HepG2 (cell line): ENCODE data around the gene NT5DC1. TPM values are rescaled to one million over a fixed set of nuclear protein-coding genes. Genes with fewer than 3 reads are reported as not detected.

ENCODE experiments used
- AKAP8 ChIP-seq: sonication (generic); formaldehyde crosslinking; IDR thresholded peaks from 2 replicates; pipeline ENCODE4 v1.5.1; 2020; ENCODE audit warnings: mild to moderate bottlenecking, missing genetic modification reagents
- CBX1 ChIP-seq: IDR thresholded peaks from one replicate; pipeline ENCODE4 v1.6.1; 2016; ENCODE audit warnings: antibody characterized with exemption, low read depth
- CREB1 ChIP-seq, 2 experiments: fragments of 450-650 bp in 1 of 2; IDR thresholded peaks; 2 replicates each; pipeline ENCODE4 v1.6.1; 2016 to 2017; ENCODE audit warnings: control low read depth in 1 of 2, mild to moderate bottlenecking in 1 of 2, missing compliant biosample characterization in 1 of 2, missing genetic modification characterization in 1 of 2
- GABPB1 ChIP-seq: IDR thresholded peaks from 2 replicates; pipeline ENCODE4 v1.6.1; 2016; ENCODE audit warnings: mild to moderate bottlenecking, missing genetic modification reagents, moderate library complexity, missing compliant biosample characterization
- GATA4 ChIP-seq: sonication (generic); IDR thresholded peaks from 2 replicates; pipeline ENCODE4 v1.6.1; 2016; ENCODE audit warnings: antibody characterized with exemption, low read depth, borderline replicate concordance
- HOXA3 ChIP-seq: sonication (generic); formaldehyde crosslinking; IDR thresholded peaks from 2 replicates; pipeline ENCODE4 v1.5.0; 2020; ENCODE audit warnings: missing genetic modification reagents
- KDM5B ChIP-seq: sonication (generic); formaldehyde crosslinking; IDR thresholded peaks from 2 replicates; pipeline ENCODE4 v1.4.0; 2020; ENCODE audit warnings: missing genetic modification reagents, mild to moderate bottlenecking, borderline replicate concordance
- KLF13 ChIP-seq: sonication (generic); formaldehyde crosslinking; IDR thresholded peaks from 2 replicates; pipeline ENCODE4 v1.4.0; 2020; ENCODE audit warnings: mild to moderate bottlenecking, missing genetic modification reagents
- MAFF ChIP-seq: IDR thresholded peaks from 2 replicates; pipeline ENCODE4 v1.6.1; 2011; ENCODE audit warnings: low read depth, low read length, improper control_type of control experiment
- MBNL3 ChIP-seq: fragments of 250-450 bp; sonication (Bioruptor Pico); conservative IDR thresholded peaks from 2 replicates; pipeline ENCODE4 v1.8.0; 2022; ENCODE audit warnings: mild to moderate bottlenecking, inconsistent platforms
- MTF1 ChIP-seq: sonication (generic); formaldehyde crosslinking; IDR thresholded peaks from 2 replicates; pipeline ENCODE4 v1.5.0; 2020; ENCODE audit warnings: missing genetic modification reagents
- MZF1 ChIP-seq: sonication (generic); formaldehyde crosslinking; IDR thresholded peaks from 2 replicates; pipeline ENCODE4 v1.8.1; 2023; ENCODE audit warnings: mild to moderate bottlenecking, missing genetic modification reagents, borderline replicate concordance
- NR2F2 ChIP-seq: IDR thresholded peaks from 2 replicates; pipeline ENCODE4 v1.6.1; 2012; ENCODE audit warnings: low read depth, inconsistent platforms, borderline replicate concordance
- SETDB1 ChIP-seq: sonication (generic); formaldehyde crosslinking; IDR thresholded peaks from 2 replicates; pipeline ENCODE4 v1.5.1; 2020; ENCODE audit warnings: missing genetic modification reagents, mild to moderate bottlenecking, borderline replicate concordance
- SSRP1 ChIP-seq: IDR thresholded peaks from 2 replicates; pipeline ENCODE4 v1.6.1; 2016; ENCODE audit warnings: control low read depth
- TEAD2 ChIP-seq: sonication (generic); formaldehyde crosslinking; IDR thresholded peaks from 2 replicates; pipeline ENCODE4 v1.9.0; 2021; ENCODE audit warnings: missing genetic modification reagents
- TSC22D2 ChIP-seq: sonication (generic); formaldehyde crosslinking; IDR thresholded peaks from 2 replicates; pipeline ENCODE4 v1.5.1; 2020; ENCODE audit warnings: missing genetic modification reagents, mild to moderate bottlenecking, borderline replicate concordance
- WIZ ChIP-seq: sonication (generic); formaldehyde crosslinking; IDR thresholded peaks from 2 replicates; pipeline ENCODE4 v1.5.1; 2020; ENCODE audit warnings: mild to moderate bottlenecking, missing genetic modification reagents
- ZBTB21 ChIP-seq: sonication (generic); formaldehyde crosslinking; IDR thresholded peaks from 2 replicates; pipeline ENCODE4 v1.4.0; 2020; ENCODE audit warnings: missing genetic modification reagents
- ZC3H13 ChIP-seq: sonication (generic); formaldehyde crosslinking; IDR thresholded peaks from 2 replicates; pipeline ENCODE4 v1.8.1; 2023; ENCODE audit warnings: mild to moderate bottlenecking, missing genetic modification reagents, moderate library complexity
- ZFP41 ChIP-seq: sonication (generic); formaldehyde crosslinking; IDR thresholded peaks from 2 replicates; pipeline ENCODE4 v1.4.0; 2020; ENCODE audit warnings: mild to moderate bottlenecking, missing genetic modification reagents, borderline replicate concordance
- ZMYM4 ChIP-seq: sonication (generic); formaldehyde crosslinking; IDR thresholded peaks from 2 replicates; pipeline ENCODE4 v1.8.1; 2023; ENCODE audit warnings: mild to moderate bottlenecking, missing genetic modification reagents
- ZNF17 ChIP-seq: sonication (generic); formaldehyde crosslinking; IDR thresholded peaks from 2 replicates; pipeline ENCODE4 v1.5.0; 2020; ENCODE audit warnings: mild to moderate bottlenecking, missing genetic modification reagents
- ZNF235 ChIP-seq: sonication (generic); formaldehyde crosslinking; IDR thresholded peaks from 2 replicates; pipeline ENCODE4 v1.8.1; 2023; ENCODE audit warnings: mild to moderate bottlenecking, missing genetic modification reagents, borderline replicate concordance
- ZNF468 ChIP-seq: sonication (generic); formaldehyde crosslinking; IDR thresholded peaks from 2 replicates; pipeline ENCODE4 v1.8.0; 2022; ENCODE audit warnings: mild to moderate bottlenecking, moderate library complexity, missing genetic modification reagents
- ZNF569 ChIP-seq: sonication (generic); formaldehyde crosslinking; IDR thresholded peaks from 2 replicates; pipeline ENCODE4 v1.5.0; 2020; ENCODE audit warnings: mild to moderate bottlenecking, missing genetic modification reagents, moderate library complexity, borderline replicate concordance
- ZNF574 ChIP-seq: sonication (generic); formaldehyde crosslinking; IDR thresholded peaks from 2 replicates; pipeline ENCODE4 v1.4.0; 2020; ENCODE audit warnings: missing genetic modification reagents
- ZNF615 ChIP-seq: sonication (generic); formaldehyde crosslinking; IDR thresholded peaks from 2 replicates; pipeline ENCODE4 v1.5.0; 2020; ENCODE audit warnings: mild to moderate bottlenecking, missing genetic modification reagents, borderline replicate concordance
- ZNF883 ChIP-seq: sonication (generic); formaldehyde crosslinking; IDR thresholded peaks from 2 replicates; pipeline ENCODE4 v1.5.1; 2020; ENCODE audit warnings: mild to moderate bottlenecking, missing genetic modification reagents; ENCODE audit errors: not compliant biosample characterization
- polyA plus RNA-seq, 8 experiments: library from polyadenylated mRNA; depleted of rRNA in 3 of 8; stranded (reverse) in 7 of 8; unstranded in 1 of 8; fragments of >200 nt; fragmentation: Illumina TruSeq in 4 of 8; extraction: Trizol in 4 of 8; gene quantifications; 2 replicates each; pipeline versions ENCODE4 v1.2.1 to v1.2.3, GENCODE V29; 2011 to 2016; ENCODE audit warnings: low read depth in 4 of 8, missing spikeins in 1 of 8, mixed read lengths in 1 of 8; ENCODE audit not compliant: insufficient read depth in 1 of 8
- total RNA-seq, 5 experiments: library from RNA; depleted of rRNA; stranded (reverse); fragments of >200 nt; fragmentation: Illumina TruSeq; extraction: Trizol; gene quantifications; 2 replicates each; pipeline ENCODE4 v1.2.3, GENCODE V29; 2016; ENCODE audit warnings: low read depth in 1 of 5

Gene NT5DC1
- total and polyA plus RNA-seq, 2 of the 13 experiments (the other 11 are each of a cell fraction or from before 2014, with no cell fraction given): 27.0 to 56.1 TPM

GRCh38 chr6:116060572-116061283 is 39.9 kb upstream of the NT5DC1 start, which contains the start of gene FRK (continued):
- TF ChIP-seq ZC3H13: no peak
- no peak for TF ChIP-seq ZBTB21 (CRISPR knock-in tag)
- TF ChIP-seq ZFP41 (CRISPR knock-in tag): no peak
- TF ChIP-seq WIZ (CRISPR knock-in tag): no peak
- no peak for TF ChIP-seq GABPB1
- TF ChIP-seq MAFF: no peak
- TF ChIP-seq ZNF17: no peak
- no peak for TF ChIP-seq KDM5B (CRISPR knock-in tag)
- TF ChIP-seq SSRP1 (CRISPR knock-in tag): no peak; the same call in 1 of the 2 replicates
- TF ChIP-seq ZNF569 (CRISPR knock-in tag): no peak
- no peak for TF ChIP-seq NR2F2
- no peak for TF ChIP-seq AKAP8 (CRISPR knock-in tag)
- no peak for TF ChIP-seq MBNL3
- TF ChIP-seq ZMYM4 (CRISPR knock-in tag): peak; percentile 20; the same call in 1 of the 2 replicates
- no peak for TF ChIP-seq TSC22D2 (CRISPR knock-in tag)
- TF ChIP-seq KLF13 (CRISPR knock-in tag): no peak
- TF ChIP-seq MTF1 (CRISPR knock-in tag): no peak; the same call in 1 of the 2 replicates
- TF ChIP-seq ZNF574 (CRISPR knock-in tag): no peak
- no peak for TF ChIP-seq ZNF615
- TF ChIP-seq ZNF235: no peak
- peak; percentile 26 for TF ChIP-seq HOXA3 (CRISPR knock-in tag)
- no peak for TF ChIP-seq ZNF468 (CRISPR knock-in tag)
- no peak; the same call in 1 of the 2 replicates for TF ChIP-seq GATA4
- no peak for TF ChIP-seq CBX1
- no peak for TF ChIP-seq TEAD2
- TF ChIP-seq ZNF883 (CRISPR knock-in tag): no peak
- no peak for TF ChIP-seq MZF1
- no peak for TF ChIP-seq SETDB1
- no peak for TF ChIP-seq CREB1 (IDR thresholded peaks at IDR 0.05)
- no peak; the same call in none of the 2 replicates for TF ChIP-seq CREB1 (CRISPR knock-in tag; IDR thresholded peaks at IDR 0.05)
